WTC11 (cell line): ENCODE measurements around the gene SIGLEC11. TPM values are rescaled to one million over a fixed set of nuclear protein-coding genes. Genes with fewer than 3 reads are reported as not detected.

Experiments used
- ATF3 ChIP-seq: sonication (generic); formaldehyde crosslinking; conservative IDR thresholded peaks from 2 replicates; pipeline ENCODE4 v1.8.1; 2022; ENCODE audit warnings: mild to moderate bottlenecking, missing genetic modification reagents
- CREB1 ChIP-seq: sonication (generic); formaldehyde crosslinking; IDR thresholded peaks from 2 replicates; pipeline ENCODE4 v1.8.0; 2023; ENCODE audit warnings: mild to moderate bottlenecking, missing genetic modification reagents
- FOXJ3 ChIP-seq: sonication (generic); formaldehyde crosslinking; IDR thresholded peaks from 2 replicates; pipeline ENCODE4 v1.9.0; 2021; ENCODE audit warnings: missing genetic modification reagents, mild to moderate bottlenecking, borderline replicate concordance
- FOXK1 ChIP-seq: sonication (generic); formaldehyde crosslinking; IDR thresholded peaks from 2 replicates; pipeline ENCODE4 v1.8.0; 2022; ENCODE audit warnings: mild to moderate bottlenecking, moderate library complexity, missing genetic modification reagents
- FOXP1 ChIP-seq: sonication (generic); formaldehyde crosslinking; IDR thresholded peaks from 2 replicates; pipeline ENCODE4 v1.8.0; 2022; ENCODE audit warnings: missing genetic modification reagents, mild to moderate bottlenecking, moderate library complexity, borderline replicate concordance
- GRHL2 ChIP-seq: fragments of 250-450 bp; sonication (Bioruptor Pico); IDR thresholded peaks from 2 replicates; pipeline ENCODE4 v1.8.0; 2022; ENCODE audit warnings: mild to moderate bottlenecking, moderate library complexity; ENCODE audit not compliant: insufficient replicate concordance, severe bottlenecking
- GTF2I ChIP-seq: fragments of 250-450 bp; sonication (Bioruptor Pico); conservative IDR thresholded peaks from 2 replicates; pipeline ENCODE4 v1.4.0; 2021; ENCODE audit warnings: mild to moderate bottlenecking
- IRF1 ChIP-seq: sonication (generic); formaldehyde crosslinking; IDR thresholded peaks from 2 replicates; pipeline ENCODE4 v1.8.0; 2023; ENCODE audit warnings: missing genetic modification reagents
- IRF2 ChIP-seq: sonication (generic); formaldehyde crosslinking; IDR thresholded peaks from 2 replicates; pipeline ENCODE4 v1.8.0; 2022; ENCODE audit warnings: low read depth, missing genetic modification reagents, borderline replicate concordance
- JAZF1 ChIP-seq: fragments of 250-450 bp; sonication (Bioruptor Pico); IDR thresholded peaks from 2 replicates; pipeline ENCODE4 v1.9.0; 2021; ENCODE audit warnings: moderate library complexity, mild to moderate bottlenecking, inconsistent platforms
- MAX ChIP-seq: sonication (generic); formaldehyde crosslinking; IDR thresholded peaks from 2 replicates; pipeline ENCODE4 v1.8.0; 2022; ENCODE audit warnings: mild to moderate bottlenecking, missing genetic modification reagents
- MXD4 ChIP-seq: fragments of 250-450 bp; sonication (Bioruptor Pico); IDR thresholded peaks from 2 replicates; pipeline ENCODE4 v1.8.0; 2021; ENCODE audit warnings: mild to moderate bottlenecking, moderate library complexity, borderline replicate concordance
- MYBL2 ChIP-seq: sonication (generic); formaldehyde crosslinking; IDR thresholded peaks from 2 replicates; pipeline ENCODE4 v1.8.1; 2023; ENCODE audit warnings: mild to moderate bottlenecking, moderate library complexity, missing genetic modification reagents
- NFATC4 ChIP-seq: fragments of 250-450 bp; sonication (Bioruptor Pico); IDR thresholded peaks from 2 replicates; pipeline ENCODE4 v1.9.0; 2021; ENCODE audit warnings: mild to moderate bottlenecking
- NFE2L1 ChIP-seq: sonication (generic); formaldehyde crosslinking; IDR thresholded peaks from 2 replicates; pipeline ENCODE4 v1.8.1; 2023; ENCODE audit warnings: missing genetic modification reagents
- NFYB ChIP-seq: sonication (generic); formaldehyde crosslinking; conservative IDR thresholded peaks from 2 replicates; pipeline ENCODE4 v1.8.0; 2022; ENCODE audit warnings: low read depth, missing genetic modification reagents
- NR3C1 ChIP-seq: sonication (generic); formaldehyde crosslinking; conservative IDR thresholded peaks from 2 replicates; pipeline ENCODE4 v1.8.1; 2023; ENCODE audit warnings: low read depth, mild to moderate bottlenecking, missing genetic modification reagents
- PRDM15 ChIP-seq: sonication (generic); formaldehyde crosslinking; IDR thresholded peaks from 2 replicates; pipeline ENCODE4 v1.8.0; 2022; ENCODE audit warnings: missing genetic modification reagents
- PREB ChIP-seq: sonication (generic); formaldehyde crosslinking; IDR thresholded peaks from 2 replicates; pipeline ENCODE4 v1.8.1; 2022; ENCODE audit warnings: mild to moderate bottlenecking, missing genetic modification reagents, moderate library complexity, borderline replicate concordance
- SMAD3 ChIP-seq: sonication (generic); formaldehyde crosslinking; IDR thresholded peaks from 2 replicates; pipeline ENCODE4 v1.8.0; 2022; ENCODE audit warnings: missing genetic modification reagents, mild to moderate bottlenecking, borderline replicate concordance
- SMAD4 ChIP-seq: sonication (generic); formaldehyde crosslinking; IDR thresholded peaks from 2 replicates; pipeline ENCODE4 v1.8.0; 2022; ENCODE audit warnings: mild to moderate bottlenecking, missing genetic modification reagents
- TP53 ChIP-seq: sonication (generic); formaldehyde crosslinking; IDR thresholded peaks from 2 replicates; pipeline ENCODE4 v1.8.1; 2023; ENCODE audit warnings: mild to moderate bottlenecking, missing genetic modification reagents
- ZBTB21 ChIP-seq: sonication (generic); formaldehyde crosslinking; IDR thresholded peaks from 2 replicates; pipeline ENCODE4 v1.8.1; 2023; ENCODE audit warnings: mild to moderate bottlenecking, missing genetic modification reagents, borderline replicate concordance
- ZNF219 ChIP-seq: sonication (generic); formaldehyde crosslinking; IDR thresholded peaks from 2 replicates; pipeline ENCODE4 v1.8.0; 2023; ENCODE audit warnings: missing genetic modification reagents, mild to moderate bottlenecking, borderline replicate concordance
- ZNF263 ChIP-seq: sonication (generic); formaldehyde crosslinking; IDR thresholded peaks from 2 replicates; pipeline ENCODE4 v1.8.1; 2022; ENCODE audit warnings: low read depth, mild to moderate bottlenecking, moderate library complexity, missing genetic modification reagents
- ZNF281 ChIP-seq: sonication (generic); formaldehyde crosslinking; IDR thresholded peaks from 2 replicates; pipeline ENCODE4 v1.8.0; 2023; ENCODE audit warnings: mild to moderate bottlenecking, missing genetic modification reagents
- ZNF416 ChIP-seq: fragments of 250-450 bp; sonication (Bioruptor Pico); IDR thresholded peaks from 2 replicates; pipeline ENCODE4 v1.9.0; 2021; ENCODE audit warnings: mild to moderate bottlenecking, inconsistent platforms
- total RNA-seq: library from RNA; stranded (reverse); gene quantifications from 3 replicates; pipeline ENCODE4 v1.2.3, GENCODE V29; 2021

The SIGLEC11 gene
- total RNA-seq, 1 experiment from 2014 or later, result not detected

GRCh38 chr19:49987159-49987698 lies 26.3 kb upstream of the SIGLEC11 start (continued):
- peak; percentile 100 for TF ChIP-seq MAX (CRISPR knock-in tag)
- TF ChIP-seq IRF2 (CRISPR knock-in tag), result peak; percentile 100
- TF ChIP-seq NFATC4 (CRISPR knock-in tag), result peak; percentile 92; the same call in 1 of the 2 replicates
- TF ChIP-seq NR3C1 (CRISPR knock-in tag), result peak; percentile 100
- peak; percentile 97 for TF ChIP-seq ZNF416 (CRISPR knock-in tag)
- peak; percentile 100 for TF ChIP-seq IRF1 (CRISPR knock-in tag)
- peak; percentile 92 for TF ChIP-seq PRDM15
- TF ChIP-seq FOXJ3 (CRISPR knock-in tag), result peak; percentile 100
- TF ChIP-seq ZNF219 (CRISPR knock-in tag), result peak; percentile 100
- TF ChIP-seq ZNF281 (CRISPR knock-in tag), result peak; percentile 100
- peak; percentile 99 for TF ChIP-seq ZBTB21 (CRISPR knock-in tag)
- TF ChIP-seq PREB (CRISPR knock-in tag), result peak; percentile 100
- peak; percentile 100 for TF ChIP-seq SMAD4 (CRISPR knock-in tag)
- TF ChIP-seq GTF2I, result no peak
- peak; percentile 100 for TF ChIP-seq SMAD3 (CRISPR knock-in tag)
- TF ChIP-seq TP53, result peak; percentile 100
- TF ChIP-seq MXD4, result peak; percentile 98
- peak; percentile 100 for TF ChIP-seq FOXP1 (CRISPR knock-in tag)
- peak; percentile 96 for TF ChIP-seq ZNF263
- peak; percentile 93 for TF ChIP-seq NFYB (CRISPR knock-in tag)
- peak; percentile 100 for TF ChIP-seq NFE2L1
- TF ChIP-seq ATF3 (CRISPR knock-in tag), result peak; percentile 100
- TF ChIP-seq FOXK1, result peak; percentile 100
- TF ChIP-seq JAZF1 (CRISPR knock-in tag), result no peak
- peak; percentile 100 for TF ChIP-seq MYBL2
- TF ChIP-seq CREB1, result peak; percentile 100
- no peak for TF ChIP-seq GRHL2 (CRISPR knock-in tag)
